Activated gamma-delta T cell (primary cell): ENCODE results near the gene PPP2R1B.
"Not testable (repeated sequence)": the region's sequence is repeated elsewhere in the genome, so short reads cannot be mapped to it uniquely, and the experiment has no call there.

Experiments used
- DNase-seq: peaks from one replicate; lab custom pipeline; 2025; lab: John Stamatoyannopoulos, UW
- total RNA-seq, 2 donors: gene quantifications; one replicate each; lab custom pipeline; 2026; lab: John Stamatoyannopoulos, UW

The PPP2R1B gene
- total RNA-seq: 57.0 to 63.0 reads per million in 2 donors

DNA sequence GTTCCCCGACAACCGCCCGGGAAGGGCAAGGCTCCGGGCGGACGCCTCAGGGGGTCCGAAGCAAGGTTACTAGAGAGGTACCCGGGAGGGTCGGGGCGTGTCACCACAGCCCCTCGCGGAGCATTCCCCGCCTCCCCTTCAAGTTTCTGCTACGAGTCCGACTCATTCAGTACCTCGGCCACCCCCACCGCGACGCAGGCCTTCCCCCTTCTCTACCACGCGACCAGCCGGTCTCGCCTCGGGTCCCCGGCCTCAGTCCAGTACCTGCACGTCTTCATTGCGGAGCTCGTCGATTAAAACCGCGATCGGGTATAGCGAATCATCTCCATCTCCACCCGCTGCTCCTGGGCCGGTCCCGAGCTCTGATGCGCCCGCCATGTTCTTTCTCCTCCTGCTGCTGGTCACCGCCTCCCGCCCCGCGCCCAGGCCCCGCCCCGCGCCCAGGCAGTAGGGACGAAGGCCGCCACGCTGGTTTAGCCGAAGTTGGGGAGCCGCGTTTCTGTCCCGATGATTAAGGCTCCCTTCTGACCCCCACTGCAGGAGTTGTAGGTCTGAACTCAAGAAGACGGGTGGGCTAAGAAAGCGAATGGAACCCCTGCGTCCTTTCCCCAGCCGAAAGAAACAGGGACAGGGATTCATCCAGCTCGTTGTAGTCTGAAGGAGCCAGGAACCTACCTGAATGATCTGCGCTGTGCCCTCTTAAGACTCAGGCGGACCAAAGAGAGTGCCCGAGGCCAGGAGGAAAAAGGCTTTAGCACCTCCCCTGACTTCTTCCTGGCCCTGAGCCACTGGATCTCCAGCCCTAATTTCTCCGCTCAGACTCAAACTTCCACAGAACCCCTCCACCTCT is at the start of gene PPP2R1B:
Gene PPP2R1B, minus strand, starts transcription at position 406 of the 850 bp plus-strand sequence. Its CDS starts 28 bp downstream, at position 378.
- DNase-seq: peak; percentile 50

DNA sequence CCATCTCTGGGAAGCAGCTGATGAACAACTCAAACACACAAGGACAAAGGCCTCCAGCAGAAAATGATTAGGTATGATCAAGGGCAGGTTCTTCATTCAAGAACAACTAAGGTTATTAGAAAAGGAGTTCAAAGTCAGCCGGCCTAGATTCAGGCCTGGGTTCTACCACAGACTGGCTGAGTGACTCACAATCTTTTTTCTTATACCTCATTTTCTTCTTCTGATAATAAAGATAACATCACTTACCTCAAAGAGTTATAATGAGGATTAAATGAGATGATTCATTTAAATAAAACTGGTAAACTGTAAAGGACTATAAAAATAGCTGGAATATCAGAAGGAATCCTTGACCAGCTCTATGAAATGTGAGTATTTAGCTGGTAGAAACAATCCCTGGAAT is 49.3 kb upstream of the PPP2R1B start:
- no peak for DNase-seq

DNA sequence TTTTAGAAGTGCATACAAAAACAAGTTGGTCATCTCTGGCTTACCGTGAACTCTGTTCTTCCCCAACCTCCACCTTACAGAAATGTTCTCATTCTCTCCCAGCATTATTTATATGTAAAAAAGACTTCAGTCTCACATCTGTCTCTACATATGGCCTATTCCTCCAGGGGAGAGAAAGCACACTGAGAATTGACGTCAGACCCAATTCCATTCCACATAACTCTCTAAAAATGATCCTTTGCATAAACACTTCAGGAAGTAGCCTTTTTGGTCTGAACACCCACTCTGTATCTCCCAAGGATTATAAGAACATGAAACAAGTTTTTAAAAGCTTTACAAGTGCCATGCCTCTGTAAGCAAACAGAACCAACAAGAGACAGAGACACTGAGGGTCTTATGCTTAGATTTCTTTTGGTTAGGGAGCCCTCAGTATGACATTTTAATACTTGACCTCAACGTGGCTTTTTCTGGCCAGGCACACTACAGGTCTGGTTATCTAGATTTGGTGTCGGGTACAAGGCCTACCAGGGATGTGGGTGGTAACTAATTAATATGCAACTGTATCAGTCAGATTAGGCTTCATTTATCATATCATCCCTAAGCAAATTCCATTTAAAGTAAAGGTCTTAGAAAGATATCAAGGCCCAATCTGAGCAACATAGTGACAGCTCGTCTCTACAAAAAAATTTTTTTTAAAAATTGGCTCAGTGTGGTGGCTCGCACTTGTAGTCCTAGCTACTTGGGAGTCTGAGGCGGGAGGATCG is 48.5 kb upstream of the PPP2R1B start:
- no peak for DNase-seq

DNA sequence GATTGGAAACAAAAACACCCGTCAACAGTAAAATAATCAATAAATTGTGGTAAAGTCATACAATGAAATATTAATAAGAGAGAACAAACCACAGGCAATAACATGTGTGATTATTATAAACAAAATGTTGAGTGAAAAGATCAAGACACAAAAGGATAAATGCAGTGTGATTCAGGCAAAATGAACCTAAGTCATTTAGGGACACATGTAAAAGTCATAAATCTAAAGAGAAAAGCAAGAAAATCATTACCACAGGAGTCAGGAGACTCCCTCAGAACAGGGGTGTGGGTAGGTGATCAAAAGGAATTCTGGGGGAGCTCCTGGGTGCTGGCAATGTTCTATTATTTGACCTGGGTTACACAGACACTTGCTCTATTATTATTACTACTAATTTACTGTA is 47.9 kb upstream of the PPP2R1B start:
- no peak for DNase-seq

DNA sequence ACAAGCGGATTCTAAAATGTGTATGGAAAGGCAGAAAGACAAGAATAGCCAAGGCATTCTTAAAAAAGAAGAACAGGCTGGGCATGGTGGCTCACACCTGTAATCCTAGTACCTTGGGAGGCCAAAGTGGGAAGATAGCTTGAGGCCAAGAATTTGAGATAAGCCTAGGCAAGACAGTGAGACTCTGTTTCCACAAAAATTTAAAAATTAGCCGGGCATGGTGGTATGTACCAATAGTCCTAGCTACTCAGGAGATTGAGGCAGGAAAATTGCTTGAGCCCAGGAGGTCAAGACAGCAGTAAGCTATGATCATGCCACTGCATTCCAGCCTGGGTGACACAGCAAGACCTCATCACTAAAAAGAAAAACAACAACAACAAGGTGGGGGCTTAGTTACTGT is 46.0 kb upstream of the PPP2R1B start:
- no peak for DNase-seq

DNA sequence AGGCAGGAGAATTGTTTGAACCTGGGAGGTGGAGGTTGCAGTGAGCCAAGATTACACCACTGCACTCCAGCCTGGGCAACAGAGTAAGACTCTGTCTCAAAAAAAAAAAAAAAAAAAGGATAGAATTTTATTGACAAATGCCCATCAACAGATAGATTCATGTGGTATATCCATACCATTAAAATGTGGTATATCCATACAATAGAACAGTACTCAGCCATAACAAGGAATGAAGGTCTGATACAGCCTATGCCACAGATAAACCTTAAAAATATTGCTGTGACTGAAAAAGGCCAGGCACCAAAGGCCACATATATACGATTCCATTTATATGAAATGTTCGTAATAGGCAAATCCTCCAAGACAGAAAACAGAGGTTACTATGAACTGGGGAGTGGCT is 45.3 kb upstream of the PPP2R1B start:
- DNase-seq: no peak

DNA sequence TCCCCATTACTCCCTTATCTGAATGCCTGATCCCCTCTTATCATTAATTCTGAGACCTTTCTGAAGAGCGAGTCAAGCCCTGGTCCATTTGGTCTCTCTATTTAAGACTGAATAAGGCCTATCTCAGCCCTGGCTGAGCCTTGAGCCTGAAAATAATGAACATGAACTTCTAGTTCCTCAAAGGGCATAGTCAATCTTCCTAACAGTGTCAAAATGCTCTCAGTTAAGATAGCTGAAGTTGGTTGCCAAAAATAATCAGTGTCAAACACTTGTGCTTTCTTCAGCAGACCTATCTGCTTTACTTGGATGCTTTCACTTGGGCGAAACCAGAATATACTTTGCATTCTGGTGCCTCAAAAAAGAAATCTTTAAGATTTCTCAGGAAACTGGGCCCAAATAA is 42.6 kb upstream of the PPP2R1B start:
- no peak for DNase-seq

DNA sequence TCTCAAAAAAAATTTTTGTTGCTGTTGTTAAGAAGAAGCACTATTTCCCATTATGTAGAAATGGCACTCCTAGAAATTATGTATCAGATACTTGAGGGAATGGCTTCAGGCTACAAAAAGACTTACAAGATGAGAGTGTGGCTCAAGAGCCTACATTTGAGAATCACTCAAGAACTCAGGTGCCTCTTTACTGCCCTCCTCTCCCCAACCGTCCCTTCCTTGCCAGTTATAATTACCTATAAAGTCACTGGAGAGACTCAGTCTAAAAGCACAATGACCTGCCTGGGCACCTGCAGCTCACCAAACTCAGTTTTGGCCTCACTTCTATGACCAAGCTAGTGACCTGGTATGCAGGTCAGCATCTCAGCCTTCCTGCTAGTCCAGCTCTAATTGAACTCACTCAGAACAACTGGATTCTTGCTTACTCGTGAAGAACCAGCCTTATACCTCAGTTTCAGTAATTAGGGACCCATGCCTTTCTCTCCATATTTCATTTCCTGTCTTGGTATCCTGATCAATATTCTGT is 41.9 kb upstream of the PPP2R1B start:
- DNase-seq: no peak

DNA sequence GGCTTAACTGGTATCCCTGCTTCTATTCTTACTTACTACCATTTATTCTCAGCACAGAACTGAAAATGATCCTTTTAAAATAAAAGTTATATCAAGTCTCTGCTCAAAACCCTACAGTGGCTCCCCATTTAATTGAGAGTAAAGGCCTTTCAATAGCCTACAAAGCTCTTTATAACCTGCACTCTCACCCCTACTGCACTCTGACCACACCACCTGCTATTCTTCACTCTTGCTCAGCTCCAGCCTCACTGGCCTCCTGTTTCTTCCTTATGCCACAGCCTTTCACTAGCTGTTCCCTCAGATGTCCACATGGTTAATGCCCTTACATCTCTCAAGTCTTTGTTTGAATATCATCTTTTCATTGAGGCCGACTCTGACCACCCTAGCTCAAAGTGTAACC is 40.9 kb upstream of the PPP2R1B start:
- no peak for DNase-seq

DNA sequence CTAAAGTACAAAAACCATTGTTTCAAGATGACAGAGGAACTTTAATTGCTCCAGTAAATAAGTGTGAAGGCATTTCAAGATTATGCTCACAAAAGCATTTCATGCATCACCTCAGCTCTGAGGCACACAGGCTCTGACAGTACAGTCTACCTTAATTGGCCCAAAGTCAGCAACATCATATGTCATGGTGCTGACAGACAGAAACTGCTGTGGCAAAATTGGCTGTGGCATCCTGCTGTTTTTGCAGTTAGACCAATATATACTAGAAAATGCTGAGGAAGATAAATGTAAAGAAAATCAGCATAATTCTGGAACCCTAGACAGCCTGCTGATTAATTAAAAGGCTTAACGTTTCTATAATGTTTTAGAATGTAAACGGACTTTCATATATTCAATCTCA is 34.9 kb upstream of the PPP2R1B start:
- no peak for DNase-seq

DNA sequence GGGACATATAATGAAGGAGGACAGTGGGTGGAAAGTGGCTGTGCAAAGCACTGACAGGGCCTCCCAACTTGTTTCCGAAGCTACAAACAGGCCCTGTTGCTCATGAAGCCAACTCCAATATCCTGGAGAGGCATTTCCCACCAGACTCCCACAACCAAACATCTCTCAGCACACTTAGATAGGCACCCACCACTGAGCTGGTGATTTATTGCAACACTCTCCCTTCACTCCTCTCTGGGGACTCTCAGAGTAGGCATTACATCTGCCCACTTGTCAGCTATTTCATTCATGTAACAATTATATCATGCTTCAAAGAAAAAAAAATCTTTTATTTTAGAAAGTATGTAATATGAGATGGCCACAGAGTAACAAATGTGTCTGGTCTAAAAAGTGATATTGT is 32.1 kb upstream of the PPP2R1B start:
- DNase-seq: no peak

DNA sequence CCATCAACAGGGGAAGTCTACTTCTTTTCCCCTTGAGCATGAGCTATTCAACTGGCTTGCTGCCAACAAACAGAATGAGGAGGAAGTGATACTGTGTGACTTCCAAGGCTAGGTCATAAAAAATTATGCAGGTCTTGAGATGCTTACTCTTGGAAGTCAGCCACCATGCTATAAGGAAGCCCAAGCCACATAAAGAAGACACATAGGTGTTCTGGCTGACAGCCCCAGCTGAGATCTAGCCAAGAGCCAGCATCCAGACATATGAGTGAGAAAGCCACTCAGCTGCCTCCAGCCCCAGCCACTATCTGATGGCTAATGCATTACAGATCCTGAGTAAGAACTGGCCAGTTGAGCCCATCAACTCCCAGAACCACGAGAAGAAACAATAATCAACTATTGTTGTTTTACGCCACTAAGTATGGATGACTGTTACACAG is 31.0 kb upstream of the PPP2R1B start:
- no peak for DNase-seq

DNA sequence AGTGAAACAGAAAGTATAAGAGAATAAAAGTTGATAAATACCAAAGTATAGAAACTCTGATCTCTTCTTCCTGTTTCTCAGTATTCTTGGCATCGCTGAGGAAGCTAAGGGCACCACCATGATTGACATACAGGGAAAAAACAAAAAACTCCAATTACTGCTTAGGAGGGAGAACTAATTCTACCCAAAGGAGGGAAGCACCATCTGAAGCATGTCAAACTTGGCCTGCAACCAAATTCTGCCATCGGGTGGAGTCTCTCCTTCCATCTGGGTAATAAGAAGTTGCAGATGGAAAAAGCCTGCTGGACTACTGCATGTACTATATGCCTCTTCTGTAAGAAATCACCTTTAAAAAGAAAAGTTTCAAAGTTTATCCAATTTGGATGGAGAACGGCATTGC is 30.5 kb upstream of the PPP2R1B start:
- no peak for DNase-seq

DNA sequence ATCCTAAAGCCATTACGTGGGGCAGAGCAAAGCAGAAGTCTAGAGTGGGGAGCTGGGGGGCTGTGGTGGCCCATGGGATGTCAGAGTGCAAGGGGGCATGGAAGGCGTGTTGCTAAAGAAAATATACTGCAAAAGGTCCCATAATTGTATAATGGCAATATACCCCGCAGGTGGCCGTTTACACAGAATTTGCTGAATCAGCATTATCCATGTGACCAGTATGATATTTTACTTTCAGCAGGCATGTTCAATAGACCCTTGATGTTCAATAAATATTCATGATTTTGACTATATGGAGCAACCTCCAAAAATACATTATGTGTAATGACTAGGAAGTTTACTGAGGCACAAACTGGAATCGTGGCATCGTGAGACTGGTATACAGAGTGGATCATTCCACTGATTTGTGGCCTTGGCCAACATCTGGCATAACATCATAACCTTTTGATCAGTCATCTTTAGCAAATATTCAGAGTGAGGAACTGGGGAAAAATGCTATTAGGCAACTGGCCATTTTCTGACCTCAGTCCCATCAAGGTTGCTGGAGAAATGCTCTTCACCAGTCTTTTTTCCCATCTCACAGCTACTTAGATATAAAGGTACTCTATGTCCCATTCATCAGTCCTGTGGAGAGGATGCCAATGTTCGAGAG is 29.3 kb upstream of the PPP2R1B start:
- DNase-seq: no peak

DNA sequence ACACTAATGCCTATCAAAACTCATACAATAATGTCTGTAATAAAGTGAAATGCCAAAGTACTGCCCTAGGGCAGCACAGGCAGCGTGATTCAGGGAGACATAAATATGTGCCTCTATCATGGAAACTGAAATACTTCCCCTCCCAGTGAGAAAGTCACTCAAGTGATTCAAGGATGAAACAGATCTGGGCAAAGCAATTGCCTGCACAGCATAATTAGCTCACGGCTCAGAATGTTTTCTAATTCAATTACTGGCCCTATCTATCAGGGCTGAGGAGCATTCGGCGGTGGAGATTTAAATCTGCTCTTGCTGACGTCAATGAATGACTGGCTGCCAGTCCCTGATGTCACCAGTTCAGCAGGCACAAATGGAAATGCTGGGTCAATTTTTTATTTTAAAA is 27.7 kb upstream of the PPP2R1B start:
- DNase-seq: no peak

DNA sequence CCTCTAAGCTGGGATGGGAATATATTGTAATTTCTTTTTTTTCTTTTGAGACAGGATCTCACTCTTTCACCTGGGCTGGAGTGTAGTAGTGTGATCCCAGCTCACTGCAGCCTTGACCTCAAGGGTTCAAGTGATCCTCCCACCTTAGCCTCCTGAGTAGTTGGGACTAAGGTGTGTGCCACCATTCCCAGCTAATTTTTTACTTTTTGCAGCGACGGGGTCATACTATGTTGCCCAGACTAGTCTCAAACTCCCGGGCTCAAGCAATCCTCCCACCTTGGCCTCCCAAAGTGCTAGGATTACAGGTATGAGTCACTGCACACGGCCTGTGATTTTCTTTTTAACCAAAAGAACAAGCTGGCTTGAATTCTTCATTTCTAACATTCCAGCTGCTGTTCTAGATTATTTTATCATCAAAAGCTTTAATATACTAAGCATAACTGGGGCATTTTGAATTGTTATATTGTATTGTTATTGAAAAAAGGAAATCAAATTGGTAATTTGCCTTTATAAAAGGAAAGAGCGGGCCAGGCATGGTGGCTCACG is 26.8 kb upstream of the PPP2R1B start:
- DNase-seq: no peak

DNA sequence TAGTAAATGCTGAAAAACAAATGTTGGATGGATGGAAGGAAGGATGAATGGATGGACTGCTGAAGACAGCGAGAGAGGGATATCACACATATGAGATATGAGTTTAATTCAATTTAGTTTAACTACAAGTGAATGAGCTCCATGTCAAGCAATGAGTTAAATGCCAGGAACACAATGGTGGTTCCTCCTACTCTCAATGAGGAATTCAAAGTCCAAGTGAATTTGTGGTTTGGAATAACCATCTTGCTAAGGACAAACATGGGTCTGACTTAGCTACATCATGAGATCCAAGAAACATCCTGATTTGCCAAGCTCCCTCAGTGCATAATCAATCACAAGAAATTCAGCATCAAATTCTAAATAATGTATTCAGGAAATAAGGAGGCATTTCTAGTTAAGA is 26.1 kb upstream of the PPP2R1B start:
- no peak for DNase-seq

DNA sequence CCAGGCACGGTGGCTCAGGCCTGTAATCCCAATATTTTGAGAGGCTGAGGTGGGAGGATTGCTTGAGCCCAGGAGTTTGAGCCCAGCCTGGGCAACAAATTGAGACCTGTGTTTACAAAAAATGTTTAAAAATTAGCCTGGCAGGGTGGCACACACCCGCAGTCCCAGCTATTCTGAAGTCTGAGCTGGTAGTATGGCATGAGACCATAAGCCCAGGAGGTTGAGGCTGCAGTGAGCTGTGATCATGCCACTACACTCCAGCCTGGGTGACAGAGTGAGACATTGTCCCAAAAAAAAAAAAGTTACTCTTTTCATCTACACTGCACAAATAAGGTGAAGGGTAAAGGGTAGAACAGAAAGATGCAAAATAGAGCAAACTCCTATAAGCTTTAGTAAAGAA is 22.3 kb upstream of the PPP2R1B start:
- DNase-seq: no peak

DNA sequence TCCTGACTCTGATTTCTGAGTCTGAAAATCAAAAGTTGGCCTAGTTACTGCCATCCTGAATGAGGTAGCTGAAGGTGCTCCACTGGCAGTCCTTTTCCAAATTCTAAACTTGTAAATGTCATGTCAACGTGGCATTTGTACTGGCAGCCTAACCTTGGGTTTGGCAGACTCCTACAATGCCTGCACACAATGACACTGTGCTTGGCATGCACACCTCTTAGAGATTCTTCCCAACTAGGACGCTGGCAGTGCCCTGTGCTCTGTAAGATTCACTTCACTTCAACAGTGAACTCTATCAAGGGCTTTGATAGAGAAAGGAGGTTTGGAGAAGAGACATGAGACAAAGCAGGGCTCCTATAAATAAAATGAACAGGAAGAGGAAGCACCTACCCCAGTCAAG is 21.9 kb upstream of the PPP2R1B start:
- DNase-seq: no peak

DNA sequence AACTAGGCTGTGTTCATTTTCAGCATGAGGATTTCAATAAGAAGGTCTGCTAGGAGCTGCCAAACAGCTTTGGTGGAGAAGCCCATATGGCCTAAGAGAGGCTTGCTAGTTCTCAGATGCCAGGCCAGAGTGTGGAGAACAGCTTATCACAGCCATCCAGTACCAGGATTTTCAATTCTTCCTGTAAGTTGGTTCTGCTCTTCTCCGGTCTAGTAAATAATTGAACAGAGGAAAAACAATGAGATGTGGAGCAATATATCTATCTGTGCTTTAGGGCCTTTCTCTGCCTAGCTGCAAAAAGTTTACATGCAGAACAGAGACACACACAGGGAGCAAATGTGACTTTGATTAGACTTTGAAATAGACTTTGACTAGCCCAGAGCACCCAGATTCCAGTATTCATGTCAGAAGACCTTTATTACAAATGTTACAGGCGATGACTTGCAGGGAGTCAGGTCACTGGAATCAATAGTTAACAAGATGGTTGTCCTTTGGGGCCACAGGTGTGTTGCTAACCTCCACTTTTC is 19.8 kb upstream of the PPP2R1B start:
- DNase-seq: no peak

DNA sequence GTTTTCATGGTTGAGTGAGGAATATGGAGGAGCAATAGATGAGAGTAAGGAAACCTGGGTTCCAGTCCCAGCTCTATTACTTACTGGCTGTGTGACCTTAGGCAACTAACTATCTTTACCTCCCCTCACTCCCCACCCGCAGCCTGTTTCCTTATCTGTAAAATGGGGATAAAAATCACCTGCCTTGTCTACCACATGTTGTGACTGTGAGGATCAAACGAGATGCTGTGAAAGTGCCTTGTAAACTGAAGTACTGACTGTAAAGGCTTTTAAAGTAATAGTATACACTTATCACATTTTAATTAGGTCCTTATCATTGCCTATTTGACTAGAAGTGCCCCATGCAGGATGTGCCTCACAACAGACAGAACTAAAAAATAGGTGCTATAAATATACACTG is 18.9 kb upstream of the PPP2R1B start:
- no peak for DNase-seq

DNA sequence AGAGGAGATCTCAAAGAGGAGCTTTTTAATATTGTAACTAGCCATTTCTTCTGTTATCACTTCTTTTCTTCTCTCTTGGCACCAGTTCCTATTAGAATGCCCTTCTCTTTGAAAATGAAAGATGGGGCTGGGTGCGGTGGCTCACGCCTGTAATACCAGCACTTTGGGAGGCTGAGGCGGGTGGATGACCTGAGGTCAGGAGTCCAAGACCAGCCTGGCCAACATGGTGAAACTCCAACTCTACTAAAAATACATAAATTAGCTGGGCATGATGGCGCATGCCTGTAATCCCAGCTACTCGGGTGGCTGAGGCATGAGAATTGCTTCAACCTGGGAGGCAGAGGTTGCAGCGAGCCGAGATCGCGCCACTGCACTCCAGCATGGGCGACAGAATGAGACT is 18.1 kb upstream of the PPP2R1B start:
- DNase-seq: not testable (repeated sequence)
